GM04504 (cell line): Measurements from ENCODE around the gene DRAP1.
A peak's percentile ranks its signal among the peaks of the same experiment; 100 is the strongest.

Experiments
- DNase-seq: peaks from one replicate; pipeline ENCODE4 v3.0.0-alpha.2; 2012; ENCODE audit warnings: low read depth

Gene DRAP1

DNA sequence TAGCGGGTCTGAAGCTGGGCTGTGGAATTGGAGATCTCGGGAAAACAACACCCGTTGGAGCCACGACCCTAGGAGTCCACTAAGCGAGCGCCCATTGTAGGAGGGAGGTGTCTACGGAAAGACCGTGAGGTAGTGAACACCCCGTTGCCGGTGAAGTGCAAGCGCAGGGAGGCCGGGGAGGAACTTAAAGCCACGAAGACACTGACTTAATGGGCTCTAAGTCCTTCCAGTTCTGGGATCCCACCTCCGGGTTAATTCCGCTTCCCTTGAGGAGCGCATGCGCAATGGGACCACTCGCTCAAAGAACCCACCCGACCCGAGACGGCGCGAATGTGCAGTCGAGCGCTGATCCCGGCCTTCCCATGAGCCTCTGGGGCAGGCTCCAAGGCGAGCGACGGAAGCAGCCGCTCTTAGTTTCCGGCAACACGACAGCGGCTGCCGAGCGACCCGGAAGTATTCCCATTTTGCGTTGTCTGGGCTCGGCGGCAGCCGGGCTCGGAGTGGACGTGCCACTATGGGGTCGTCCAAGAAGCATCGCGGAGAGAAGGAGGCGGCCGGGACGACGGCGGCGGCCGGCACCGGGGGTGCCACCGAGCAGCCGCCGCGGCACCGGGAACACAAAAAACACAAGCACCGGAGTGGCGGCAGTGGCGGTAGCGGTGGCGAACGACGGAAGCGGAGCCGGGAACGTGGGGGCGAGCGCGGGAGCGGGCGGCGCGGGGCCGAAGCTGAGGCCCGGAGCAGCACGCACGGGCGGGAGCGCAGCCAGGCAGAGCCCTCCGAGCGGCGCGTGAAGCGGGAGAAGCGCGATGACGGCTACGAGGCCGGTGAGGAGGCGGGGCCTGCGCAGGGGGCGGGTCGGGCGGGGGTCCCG lies 42.3 kb downstream of the DRAP1 start, which contains the start of gene SART1:
Gene SART1, plus strand, starts transcription at position 468 of the 874 bp plus-strand sequence. Its CDS starts 47 bp downstream, at position 515.
- DNase-seq, result peak; percentile 93

GRCh38 chr11:65962141-65962564 lies 42.9 kb downstream of the DRAP1 start:
- DNase-seq, result no peak

DNA sequence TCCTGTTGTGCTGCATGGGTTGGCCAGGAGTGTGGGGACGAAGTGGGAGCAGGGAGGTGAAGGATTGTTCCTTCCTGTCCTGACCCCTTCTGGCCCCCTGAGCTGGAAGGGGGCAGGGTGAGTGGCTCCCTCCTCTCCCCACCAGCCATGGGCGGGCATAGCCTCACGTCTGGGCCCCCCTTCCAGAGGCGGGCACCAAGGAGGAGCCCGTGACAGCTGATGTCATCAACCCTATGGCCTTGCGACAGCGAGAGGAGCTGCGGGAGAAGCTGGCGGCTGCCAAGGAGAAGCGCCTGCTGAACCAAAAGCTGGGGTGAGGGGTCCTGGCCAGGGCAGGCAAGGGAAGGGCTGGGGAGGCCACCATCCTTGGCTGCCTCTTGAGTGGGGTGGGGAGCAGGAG lies 45.7 kb downstream of the DRAP1 start:
- no peak for DNase-seq

DNA sequence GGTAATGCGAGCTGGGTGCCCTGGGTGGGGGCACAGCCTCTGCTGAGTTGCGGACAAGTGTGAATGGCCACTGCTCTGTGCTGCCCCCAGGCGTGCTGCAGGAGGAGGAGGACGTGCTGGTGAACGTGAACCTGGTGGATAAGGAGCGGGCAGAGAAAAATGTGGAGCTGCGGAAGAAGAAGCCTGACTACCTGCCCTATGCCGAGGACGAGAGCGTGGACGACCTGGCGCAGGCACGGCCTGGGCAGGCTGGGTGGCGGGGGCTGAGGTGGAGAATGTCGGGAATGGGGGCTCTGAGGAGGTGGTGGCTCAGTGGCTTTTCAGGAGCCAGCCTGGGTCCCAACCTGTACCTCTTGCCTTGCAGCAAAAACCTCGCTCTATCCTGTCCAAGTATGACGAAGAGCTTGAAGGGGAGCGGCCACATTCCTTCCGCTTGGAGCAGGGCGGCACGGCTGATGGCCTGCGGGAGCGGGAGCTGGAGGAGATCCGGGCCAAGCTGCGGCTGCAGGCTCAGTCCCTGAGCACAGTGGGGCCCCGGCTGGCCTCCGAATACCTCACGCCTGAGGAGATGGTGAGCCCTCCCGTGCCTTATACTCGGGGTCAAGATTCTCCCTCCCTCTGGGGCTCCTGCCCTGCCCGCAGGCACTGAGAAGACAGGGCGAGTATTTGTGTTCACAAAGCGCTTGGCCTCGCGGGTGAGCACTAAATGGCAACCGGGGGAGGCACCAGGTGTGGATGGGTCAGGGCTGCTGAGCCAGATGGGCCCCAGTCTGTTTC lies 46.9 kb downstream of the DRAP1 start:
- DNase-seq, result no peak

- no peak for DNase-seq
Measured at GRCh38 chr11:65967329-65967934, 48.2 kb downstream of the DRAP1 start.

GRCh38 chr11:65968600-65969482 lies 49.6 kb downstream of the DRAP1 start:
- DNase-seq, result no peak
